GM03348 (cell line): ENCODE measurements around the gene GLYATL2.

Experiments used
- DNase-seq: peaks from one replicate; pipeline ENCODE4 v3.0.0; 2012; ENCODE audit warnings: low spot score

GLYATL2 gene

DNA sequence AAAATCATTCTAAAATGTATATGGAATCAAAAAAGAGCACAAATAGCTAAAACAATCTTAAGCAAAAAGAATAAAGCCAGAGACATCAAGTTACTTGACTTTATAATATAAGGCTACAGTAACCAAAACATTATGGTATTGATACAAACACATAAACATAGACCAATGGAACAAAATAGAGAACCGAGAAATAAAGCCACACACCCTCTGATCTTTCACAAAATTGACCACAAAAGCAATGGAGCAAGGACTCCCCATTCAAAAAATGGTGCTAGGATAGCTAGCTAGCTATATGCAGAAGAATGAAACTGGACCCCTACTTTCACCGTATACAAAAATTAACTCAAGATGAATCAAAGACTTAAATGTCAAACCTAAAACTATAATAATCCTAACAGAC is 43.2 kb downstream of the GLYATL2 start:
- no peak for DNase-seq

- peak; percentile 11 for DNase-seq
Measured at GRCh38 chr11:58796333-58796732, 48.2 kb downstream of the GLYATL2 start.

DNA sequence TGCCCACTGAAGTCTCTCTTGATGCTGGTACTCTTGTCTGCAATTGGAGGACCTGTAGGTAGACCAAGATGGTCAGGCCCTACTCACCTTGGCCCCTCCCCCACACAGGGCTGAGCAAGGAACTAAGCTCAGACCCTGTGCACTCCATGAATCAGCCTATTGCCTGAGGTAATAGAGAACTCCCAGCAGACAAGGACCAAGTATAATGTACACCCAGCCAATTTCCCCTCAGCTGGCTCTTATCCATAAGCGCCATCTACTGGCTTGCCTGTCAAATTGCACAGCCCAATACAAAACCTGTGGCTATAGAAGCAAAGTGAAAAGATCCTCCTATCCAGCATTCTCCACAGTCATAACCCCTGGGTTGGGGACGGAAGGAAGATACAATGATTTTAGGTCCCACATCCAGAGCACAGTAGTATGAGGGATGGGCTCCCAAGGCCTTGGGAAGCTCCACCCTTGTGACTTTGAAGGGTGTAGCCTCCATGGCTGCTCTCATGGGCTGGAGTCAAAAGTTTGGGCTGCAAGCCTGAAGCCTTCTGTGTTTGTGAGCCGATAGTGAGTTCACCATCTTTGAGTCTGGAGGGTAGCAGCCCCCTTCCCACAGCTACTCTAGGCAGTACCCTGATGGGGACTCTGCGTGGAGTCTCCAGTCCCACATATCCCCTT is 56.0 kb downstream of the GLYATL2 start:
- DNase-seq: peak; percentile 63

GRCh38 chr11:58787903-58788302 is 56.6 kb downstream of the GLYATL2 start:
- DNase-seq: no peak

GRCh38 chr11:58786693-58787092 is 57.8 kb downstream of the GLYATL2 start:
- no peak for DNase-seq

DNA sequence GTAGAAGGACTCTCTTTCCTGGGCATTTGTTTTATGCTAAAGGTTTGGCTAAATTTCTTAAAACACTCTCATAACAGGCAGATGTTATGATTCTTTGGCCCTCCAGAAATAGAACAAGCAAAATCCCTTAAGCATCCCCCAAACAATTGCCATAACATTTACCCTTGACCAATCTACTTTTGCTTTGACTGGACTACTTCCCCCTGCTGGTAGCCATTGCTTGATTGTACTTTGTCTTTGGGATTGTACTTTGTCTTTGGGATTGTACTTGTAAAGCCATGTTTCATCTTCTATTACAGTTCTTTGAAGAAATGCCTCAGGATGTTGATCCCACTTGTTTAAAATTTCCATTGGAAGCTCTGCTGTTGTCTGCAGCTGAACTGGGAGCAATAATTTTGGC is 59.5 kb downstream of the GLYATL2 start:
- DNase-seq: no peak
